Natural killer cell (primary cell): ENCODE measurements around the gene POGZ. TPM values are rescaled to one million over a fixed set of nuclear protein-coding genes. Genes with fewer than 3 reads are reported as not detected.

Source experiments
- ATAC-seq, 3 donors: fragments of 150-1000 bp in 2 of 3; fragments of 200-7000 bp in 1 of 3; cut with Tn5 transposase; 1 replicate in 1 of 3; 2 replicates in 2 of 3; pipeline ENCODE4 v1.10.0; 2021; ENCODE audit warnings: mild to moderate bottlenecking in 2 of 3, moderate library complexity in 2 of 3
- DNase-seq, 2 donors: peaks; one replicate each; pipeline versions ENCODE4 v3.0.0 to v3.0.0-alpha.2; 2013 to 2021; ENCODE audit warnings: mixed read lengths in 1 of 2
- H3K27ac ChIP-seq: one replicate; pipeline ENCODE4 v1.5.1; 2013; ENCODE audit warnings: mild to moderate bottlenecking, low read length
- H3K27me3 ChIP-seq: one replicate; pipeline ENCODE4 v1.6.1; 2013; ENCODE audit warnings: low read length; ENCODE audit not compliant: control insufficient read depth, insufficient read depth
- H3K36me3 ChIP-seq: one replicate; pipeline ENCODE4 v1.6.1; 2013; ENCODE audit warnings: low read length; ENCODE audit not compliant: control insufficient read depth, insufficient read depth
- H3K4me1 ChIP-seq: one replicate; pipeline ENCODE4 v1.6.1; 2013; ENCODE audit warnings: low read length; ENCODE audit not compliant: control insufficient read depth, insufficient read depth
- H3K4me3 ChIP-seq: one replicate; pipeline ENCODE4 v1.5.1; 2013; ENCODE audit warnings: low read length
- H3K9me3 ChIP-seq: one replicate; pipeline ENCODE4 v1.6.1; 2013; ENCODE audit warnings: low read length; ENCODE audit not compliant: control insufficient read depth, insufficient read depth
- H3K27ac Mint-ChIP-seq, 2 donors: one replicate each; pipeline ENCODE4 v1.8.0; 2022; ENCODE audit warnings: mild to moderate bottlenecking in 2 of 2, mixed read lengths in 2 of 2, moderate library complexity in 1 of 2
- H3K27me3 Mint-ChIP-seq, 2 donors: one replicate each; pipeline ENCODE4 v1.8.0; 2022; ENCODE audit warnings: low read depth in 2 of 2, mixed read lengths in 2 of 2
- H3K36me3 Mint-ChIP-seq: one replicate; pipeline ENCODE4 v1.8.0; 2022; ENCODE audit warnings: mixed read lengths
- H3K4me1 Mint-ChIP-seq, 2 donors: one replicate each; pipeline ENCODE4 v1.8.0; 2022; ENCODE audit warnings: mixed read lengths in 2 of 2
- H3K4me3 Mint-ChIP-seq: one replicate; pipeline ENCODE4 v1.8.0; 2022; ENCODE audit warnings: mild to moderate bottlenecking, moderate library complexity, mixed read lengths
- H3K9me3 Mint-ChIP-seq, 2 donors: one replicate each; pipeline ENCODE4 v1.8.0; 2022; ENCODE audit warnings: mixed read lengths in 2 of 2
- CTCF ChIP-seq: fragments of 200-600 bp; IDR thresholded peaks from one replicate; pipeline ENCODE4 v1.8.0; 2022; ENCODE audit warnings: antibody characterized with exemption
- WGBS: methylation state at CpG from one replicate; pipeline ENCODE4 v1.1.7; 2013; ENCODE audit warnings: missing lambda C conversion rate; ENCODE audit not compliant: insufficient coverage; 5-methylcytosine and 5-hydroxymethylcytosine counted together
- intact Hi-C: fragments of 100-400 bp; cut with micrococcal nuclease; formaldehyde crosslinking; loops from one replicate; pipeline ENCODE4 v1.14.2; 2022
- total RNA-seq, 4 donors: library from RNA; stranded (reverse); fragments of 120-200 nt in 1 of 4; gene quantifications; one replicate each; pipeline versions ENCODE4 v1.2.3 to v1.2.4, GENCODE V29; 2013 to 2022

POGZ gene
- total RNA-seq, 3 donors from 2014 or later (not counting 1 experiment from before 2014, with no cell fraction given): 106 to 129 (median 121) TPM

GRCh38 chr1:151504252-151504651 lies 45.0 kb upstream of the POGZ start:
- Mint-ChIP-seq H3K9me3 (no peaks in the 10 kb centered on the region), H3K4me3 (no peak overlapping the region), H3K4me1 (no peaks in the 10 kb centered on the region), H3K36me3 (no peaks in the 10 kb centered on the region), H3K27me3 (no peaks in the 10 kb centered on the region), H3K27ac (no peak overlapping the region)
- Histone ChIP-seq H3K27me3 (no peaks in the 10 kb centered on the region), H3K4me3 (no peak overlapping the region), H3K27ac (no peak overlapping the region), H3K4me1 (no peaks in the 10 kb centered on the region), H3K9me3 (no peaks in the 10 kb centered on the region), H3K36me3 (no peaks in the 10 kb centered on the region)
- DNase-seq (no peak), ATAC-seq (no peak)
- TF ChIP-seq CTCF: no peak
- intact Hi-C loops: no loop called here
- WGBS: 76% methylated on average over 3 of the region's 3 CpGs

DNA sequence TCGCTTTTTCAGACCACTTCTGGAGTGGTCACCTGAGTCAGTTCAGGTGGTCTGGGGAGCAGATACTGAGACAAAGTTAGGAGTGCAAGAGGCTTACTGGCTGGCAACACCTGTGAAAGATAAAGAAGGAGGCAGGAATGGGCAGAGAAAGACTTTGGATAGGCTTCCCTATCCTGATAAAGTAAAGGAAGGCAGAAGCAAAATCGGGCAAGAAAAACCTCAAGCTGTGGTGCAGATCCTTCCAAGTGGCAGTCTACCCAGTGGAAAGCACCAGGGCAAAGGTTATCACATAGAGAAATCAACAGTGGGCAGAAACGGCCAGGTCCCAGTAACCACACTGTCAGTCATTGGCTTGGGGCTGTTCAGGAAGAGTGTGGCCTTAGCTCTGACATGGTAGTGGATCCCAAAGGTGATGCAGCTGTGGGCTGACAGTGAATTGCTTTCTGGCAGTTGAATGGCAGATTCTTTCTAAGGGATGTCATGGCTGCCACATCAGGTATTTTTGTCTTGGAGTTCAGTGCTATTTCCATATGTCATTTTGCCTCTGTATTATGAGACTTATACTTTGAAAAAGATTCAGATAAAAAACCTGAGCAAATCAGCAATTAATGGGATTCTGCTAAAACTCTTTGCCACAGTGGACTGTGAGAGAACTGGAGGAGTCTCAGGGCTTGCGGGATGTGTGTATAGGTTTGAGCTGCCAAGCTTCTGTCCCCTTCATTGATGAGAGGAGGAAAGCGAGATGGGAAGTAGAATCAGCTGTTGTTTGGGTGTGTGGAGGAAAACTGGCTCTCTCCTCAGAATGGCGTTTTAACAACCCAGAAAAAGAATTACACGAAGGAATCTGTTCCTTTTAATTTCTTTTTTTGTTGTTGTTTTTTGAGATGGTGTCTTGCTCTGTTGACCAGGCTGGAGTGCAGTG lies 43.8 kb upstream of the POGZ start:
- TF ChIP-seq CTCF: no peak
- no peaks in the 10 kb centered on the region for H3K4me1 ChIP-seq
- no peaks in the 10 kb centered on the region for H3K36me3 ChIP-seq
- Mint-ChIP-seq H3K36me3 (no peaks in the 10 kb centered on the region), H3K27me3 (no peaks in the 10 kb centered on the region), H3K4me3 (no peak overlapping the region), H3K9me3 (no peaks in the 10 kb centered on the region), H3K4me1 (no peaks in the 10 kb centered on the region), H3K27ac (no peak overlapping the region)
- H3K9me3 ChIP-seq: no peaks in the 10 kb centered on the region
- 69% methylated on average over 7 of the region's 7 CpGs for WGBS
- no peak for ATAC-seq
- H3K27me3 ChIP-seq: no peaks in the 10 kb centered on the region
- intact Hi-C loops: no loop called here
- DNase-seq: no peak
- no peak overlapping the region for H3K27ac ChIP-seq
- no peak overlapping the region for H3K4me3 ChIP-seq

DNA sequence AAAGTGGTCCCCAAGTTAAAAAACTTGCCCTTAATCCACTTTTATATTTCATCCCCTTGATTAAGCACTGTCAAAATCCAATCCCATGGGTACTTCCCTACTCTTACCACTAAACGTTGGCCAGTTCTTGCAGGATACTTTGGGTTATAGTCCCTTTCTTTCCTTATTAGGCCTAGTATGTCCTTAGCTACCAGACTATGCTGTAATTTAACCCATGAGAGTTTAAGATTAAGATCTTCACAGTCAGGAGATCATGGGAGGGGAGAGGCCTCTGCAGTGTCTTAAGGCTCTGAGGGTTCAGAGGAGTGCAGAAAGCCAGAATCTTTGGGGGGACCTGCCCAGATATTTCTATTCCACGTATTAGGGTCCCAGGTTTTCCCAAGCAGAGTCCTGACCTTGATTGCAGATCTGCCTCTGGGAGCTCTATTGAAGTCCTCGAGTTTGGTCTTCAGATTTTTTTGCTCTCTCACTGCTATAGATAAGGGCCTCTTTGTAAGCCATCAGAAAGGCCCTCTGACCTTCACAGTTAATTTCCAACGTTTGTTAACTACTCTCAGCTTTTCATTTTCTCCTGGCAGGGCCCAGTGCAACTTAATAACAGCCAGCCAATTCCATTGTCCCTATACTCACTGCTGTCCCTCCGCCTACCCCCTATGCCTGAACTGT lies 42.9 kb upstream of the POGZ start:
- no peak for ATAC-seq

More for the DNA sequence above, 42.9 kb upstream of the POGZ start:
- Histone ChIP-seq H3K27ac (no peak overlapping the region), H3K4me1 (no peaks in the 10 kb centered on the region), H3K4me3 (no peak overlapping the region), H3K27me3 (no peaks in the 10 kb centered on the region), H3K36me3 (no peaks in the 10 kb centered on the region), H3K9me3 (no peaks in the 10 kb centered on the region)
- 74% methylated on average over 5 of the region's 5 CpGs for WGBS
- H3K36me3 Mint-ChIP-seq: no peaks in the 10 kb centered on the region
- H3K27me3 Mint-ChIP-seq: no peaks in the 10 kb centered on the region
- no peaks in the 10 kb centered on the region for H3K4me1 Mint-ChIP-seq
- intact Hi-C loops: no loop called here
- no peaks in the 10 kb centered on the region for H3K9me3 Mint-ChIP-seq
- no peak overlapping the region for H3K27ac Mint-ChIP-seq
- no peak for DNase-seq
- no peak overlapping the region for H3K4me3 Mint-ChIP-seq
- no peak for TF ChIP-seq CTCF
